NCI-H510A treated with DMSO at 0.1 percent for 48 hours (cell line): ENCODE data around the gene TRMT61A.

Experiments
- DNase-seq: peaks from one replicate; lab custom pipeline; 2025; lab: John Stamatoyannopoulos, UW

Gene TRMT61A

GRCh38 chr14:103563226-103563620, 34.2 kb downstream of the TRMT61A start:
- no peak for DNase-seq

- no peak for DNase-seq
Observed at GRCh38 chr14:103563844-103564505, 35.0 kb downstream of the TRMT61A start.

- no peak for DNase-seq
Observed at GRCh38 chr14:103568952-103569351, 40.0 kb downstream of the TRMT61A start.

GRCh38 chr14:103569408-103569807, 40.4 kb downstream of the TRMT61A start:
- DNase-seq, result no peak

GRCh38 chr14:103574104-103574503, 45.1 kb downstream of the TRMT61A start:
- no peak for DNase-seq

GRCh38 chr14:103574707-103575285, 45.8 kb downstream of the TRMT61A start:
- no peak for DNase-seq

- peak; percentile 85 for DNase-seq
Observed at GRCh38 chr14:103576371-103577024, 47.5 kb downstream of the TRMT61A start.

- no peak for DNase-seq
Observed at GRCh38 chr14:103578401-103579075, 49.5 kb downstream of the TRMT61A start.

- no peak for DNase-seq
Observed at GRCh38 chr14:103581206-103581605, 52.2 kb downstream of the TRMT61A start.

GRCh38 chr14:103581954-103582703, 53.1 kb downstream of the TRMT61A start:
- no peak for DNase-seq

- DNase-seq, result no peak
Observed at GRCh38 chr14:103584326-103584915, 55.4 kb downstream of the TRMT61A start.
